GM18505 (cell line): ENCODE results near the gene ARID4A.
"Not testable (repeated sequence)": the region's sequence is repeated elsewhere in the genome, so short reads cannot be mapped to it uniquely, and the experiment has no call there.

Experiments used
- ATAC-seq: cut with Tn5 transposase; IDR thresholded peaks from one replicate; pipeline ENCODE4 v1.9.1; 2021; ENCODE audit not compliant: unreplicated experiment
- POLR2A ChIP-seq: IDR thresholded peaks from 4 replicates; pipeline ENCODE4 v1.6.1; 2011; ENCODE audit warnings: borderline replicate concordance; ENCODE audit not compliant: insufficient read depth, insufficient read length; ENCODE audit errors: extremely low read depth

ARID4A gene

GRCh38 chr14:58299401-58300330 lies 1.3 kb downstream of the ARID4A start:
- no peak for TF ChIP-seq POLR2A
- ATAC-seq = no peak

- ATAC-seq = no peak
- no peak for TF ChIP-seq POLR2A
Measured at GRCh38 chr14:58301416-58301815, 3.1 kb downstream of the ARID4A start.

GRCh38 chr14:58305730-58306129 lies 7.4 kb downstream of the ARID4A start:
- ATAC-seq = no peak
- no peak for TF ChIP-seq POLR2A

GRCh38 chr14:58307597-58308316 lies 9.4 kb downstream of the ARID4A start:
- no peak for TF ChIP-seq POLR2A
- no peak for ATAC-seq

GRCh38 chr14:58309086-58309485 lies 10.7 kb downstream of the ARID4A start:
- ATAC-seq = no peak
- no peak for TF ChIP-seq POLR2A

- ATAC-seq = no peak
- TF ChIP-seq POLR2A = no peak
Measured at GRCh38 chr14:58313699-58314098, 15.3 kb downstream of the ARID4A start.

GRCh38 chr14:58315606-58316005 lies 17.3 kb downstream of the ARID4A start:
- no peak for ATAC-seq
- TF ChIP-seq POLR2A = no peak

GRCh38 chr14:58327019-58327418 lies 28.7 kb downstream of the ARID4A start:
- TF ChIP-seq POLR2A = no peak
- no peak for ATAC-seq

- peak; percentile 87 for ATAC-seq
- no peak for TF ChIP-seq POLR2A
Measured at GRCh38 chr14:58331111-58331510, 32.8 kb downstream of the ARID4A start.

GRCh38 chr14:58332561-58332960 lies 34.2 kb downstream of the ARID4A start:
- no peak for TF ChIP-seq POLR2A
- ATAC-seq = no peak

- ATAC-seq = not testable (repeated sequence)
Measured at GRCh38 chr14:58339666-58340065, 41.3 kb downstream of the ARID4A start.

- no peak for ATAC-seq
- no peak for TF ChIP-seq POLR2A
Measured at GRCh38 chr14:58341152-58341748, 42.9 kb downstream of the ARID4A start.

GRCh38 chr14:58343535-58343934 lies 45.2 kb downstream of the ARID4A start:
- ATAC-seq = not testable (repeated sequence)
